ENCODE measurements around the gene GPX7.
"Not testable (repeated sequence)": the region's sequence is repeated elsewhere in the genome, so short reads cannot be mapped to it uniquely, and the experiment has no call there.

GPX7 gene

GRCh38 chr1:52567943-52568342 is 34.2 kb upstream of the GPX7 start:
- H3K27ac ChIP-seq (ENCODE audit: low read depth, low read length): no peak overlapping the region
- H3K4me3 ChIP-seq (ENCODE audit: low read depth in 1 of 2, low read length in 2 of 2): no peak overlapping the region
- no peak overlapping the region for H3K9ac ChIP-seq (ENCODE audit: low read depth in 1 of 2, low read length in 2 of 2)
- no peaks in the 10 kb centered on the region for H3K27me3 ChIP-seq (ENCODE audit: control insufficient read depth in 1 of 2, insufficient read depth in 2 of 2, low read length in 2 of 2)
- H3K9me3 ChIP-seq (ENCODE audit: control insufficient read depth in 1 of 2, low read length in 2 of 2): no peaks in the 10 kb centered on the region
- no peaks in the 10 kb centered on the region for H3K36me3 ChIP-seq (ENCODE audit: control insufficient read depth in 1 of 2, insufficient read depth in 2 of 2, low read length in 2 of 2)
- H3K4me1 ChIP-seq (ENCODE audit: control insufficient read depth in 1 of 2, insufficient read depth in 2 of 2, low read length in 2 of 2): no peaks in the 10 kb centered on the region

- H3K4me1 ChIP-seq (ENCODE audit: control insufficient read depth in 1 of 2, insufficient read depth in 2 of 2, low read length in 2 of 2): no peaks in the 10 kb centered on the region
- no peak overlapping the region for H3K27ac ChIP-seq (ENCODE audit: low read depth, low read length)
- no peaks in the 10 kb centered on the region for H3K27me3 ChIP-seq (ENCODE audit: control insufficient read depth in 1 of 2, insufficient read depth in 2 of 2, low read length in 2 of 2)
- H3K36me3 ChIP-seq (ENCODE audit: control insufficient read depth in 1 of 2, insufficient read depth in 2 of 2, low read length in 2 of 2): no peaks in the 10 kb centered on the region
- no peak overlapping the region for H3K4me3 ChIP-seq (ENCODE audit: low read depth in 1 of 2, low read length in 2 of 2)
- H3K9ac ChIP-seq (ENCODE audit: low read depth in 1 of 2, low read length in 2 of 2): no peak overlapping the region
- H3K9me3 ChIP-seq (ENCODE audit: control insufficient read depth in 1 of 2, low read length in 2 of 2): no peaks in the 10 kb centered on the region
Measured at GRCh38 chr1:52569449-52570210, 32.5 kb upstream of the GPX7 start.

GRCh38 chr1:52571783-52572182 is 30.4 kb upstream of the GPX7 start:
- Histone ChIP-seq H3K27ac (ENCODE audit: low read depth, low read length) (no peak overlapping the region), H3K36me3 (ENCODE audit: control insufficient read depth in 1 of 2, insufficient read depth in 2 of 2, low read length in 2 of 2) (no peaks in the 10 kb centered on the region), H3K4me3 (ENCODE audit: low read depth in 1 of 2, low read length in 2 of 2) (no peak overlapping the region), H3K27me3 (ENCODE audit: control insufficient read depth in 1 of 2, insufficient read depth in 2 of 2, low read length in 2 of 2) (no peaks in the 10 kb centered on the region), H3K9me3 (ENCODE audit: control insufficient read depth in 1 of 2, low read length in 2 of 2) (no peaks in the 10 kb centered on the region), H3K9ac (ENCODE audit: low read depth in 1 of 2, low read length in 2 of 2) (no peak overlapping the region), H3K4me1 (ENCODE audit: control insufficient read depth in 1 of 2, insufficient read depth in 2 of 2, low read length in 2 of 2) (no peaks in the 10 kb centered on the region)

GRCh38 chr1:52572387-52572786 is 29.8 kb upstream of the GPX7 start:
- Histone ChIP-seq H3K9me3 (ENCODE audit: control insufficient read depth in 1 of 2, low read length in 2 of 2) (no peaks in the 10 kb centered on the region), H3K27me3 (ENCODE audit: control insufficient read depth in 1 of 2, insufficient read depth in 2 of 2, low read length in 2 of 2) (no peaks in the 10 kb centered on the region), H3K27ac (ENCODE audit: low read depth, low read length) (no peak overlapping the region), H3K36me3 (ENCODE audit: control insufficient read depth in 1 of 2, insufficient read depth in 2 of 2, low read length in 2 of 2) (no peaks in the 10 kb centered on the region), H3K4me1 (ENCODE audit: control insufficient read depth in 1 of 2, insufficient read depth in 2 of 2, low read length in 2 of 2) (no peaks in the 10 kb centered on the region), H3K9ac (ENCODE audit: low read depth in 1 of 2, low read length in 2 of 2) (no peak overlapping the region), H3K4me3 (ENCODE audit: low read depth in 1 of 2, low read length in 2 of 2) (no peak overlapping the region)

- Histone ChIP-seq H3K27ac (ENCODE audit: low read depth, low read length) (no peak overlapping the region), H3K36me3 (ENCODE audit: control insufficient read depth in 1 of 2, insufficient read depth in 2 of 2, low read length in 2 of 2) (no peaks in the 10 kb centered on the region), H3K4me3 (ENCODE audit: low read depth in 1 of 2, low read length in 2 of 2) (no peak overlapping the region), H3K4me1 (ENCODE audit: control insufficient read depth in 1 of 2, insufficient read depth in 2 of 2, low read length in 2 of 2) (no peaks in the 10 kb centered on the region), H3K9me3 (ENCODE audit: control insufficient read depth in 1 of 2, low read length in 2 of 2) (no peaks in the 10 kb centered on the region), H3K27me3 (ENCODE audit: control insufficient read depth in 1 of 2, insufficient read depth in 2 of 2, low read length in 2 of 2) (no peaks in the 10 kb centered on the region), H3K9ac (ENCODE audit: low read depth in 1 of 2, low read length in 2 of 2) (no peak overlapping the region)
Measured at GRCh38 chr1:52574594-52574993, 27.6 kb upstream of the GPX7 start.

- Histone ChIP-seq H3K9ac (ENCODE audit: low read depth in 1 of 2, low read length in 2 of 2) (no peak overlapping the region), H3K27ac (ENCODE audit: low read depth, low read length) (no peak overlapping the region), H3K27me3 (ENCODE audit: control insufficient read depth in 1 of 2, insufficient read depth in 2 of 2, low read length in 2 of 2) (no peaks in the 10 kb centered on the region), H3K36me3 (ENCODE audit: control insufficient read depth in 1 of 2, insufficient read depth in 2 of 2, low read length in 2 of 2) (no peaks in the 10 kb centered on the region), H3K4me3 (ENCODE audit: low read depth in 1 of 2, low read length in 2 of 2) (no peak overlapping the region), H3K4me1 (ENCODE audit: control insufficient read depth in 1 of 2, insufficient read depth in 2 of 2, low read length in 2 of 2) (no peaks in the 10 kb centered on the region), H3K9me3 (ENCODE audit: control insufficient read depth in 1 of 2, low read length in 2 of 2) (no peaks in the 10 kb centered on the region)
Measured at GRCh38 chr1:52576074-52576473, 26.1 kb upstream of the GPX7 start.

- not testable (repeated sequence) for H3K9ac ChIP-seq (ENCODE audit: low read depth in 1 of 2, low read length in 2 of 2); H3K36me3 ChIP-seq (ENCODE audit: control insufficient read depth in 1 of 2, insufficient read depth in 2 of 2, low read length in 2 of 2); H3K9me3 ChIP-seq (ENCODE audit: control insufficient read depth in 1 of 2, low read length in 2 of 2); H3K4me3 ChIP-seq (ENCODE audit: low read depth in 1 of 2, low read length in 2 of 2); H3K27me3 ChIP-seq (ENCODE audit: control insufficient read depth in 1 of 2, insufficient read depth in 2 of 2, low read length in 2 of 2); H3K4me1 ChIP-seq (ENCODE audit: control insufficient read depth in 1 of 2, insufficient read depth in 2 of 2, low read length in 2 of 2); H3K27ac ChIP-seq (ENCODE audit: low read depth, low read length)
Measured at GRCh38 chr1:52578066-52578465, 24.1 kb upstream of the GPX7 start.

GRCh38 chr1:52579415-52579814 is 22.8 kb upstream of the GPX7 start:
- H3K27ac ChIP-seq (ENCODE audit: low read depth, low read length): no peak overlapping the region
- H3K9me3 ChIP-seq (ENCODE audit: control insufficient read depth in 1 of 2, low read length in 2 of 2): no peaks in the 10 kb centered on the region

GRCh38 chr1:52580283-52580682 is 21.9 kb upstream of the GPX7 start:
- no peaks in the 10 kb centered on the region for H3K9me3 ChIP-seq (ENCODE audit: control insufficient read depth in 1 of 2, low read length in 2 of 2)

More at GRCh38 chr1:52579415-52579814, 22.8 kb upstream of the GPX7 start:
- Histone ChIP-seq H3K27me3 (ENCODE audit: control insufficient read depth in 1 of 2, insufficient read depth in 2 of 2, low read length in 2 of 2) (no peaks in the 10 kb centered on the region), H3K36me3 (ENCODE audit: control insufficient read depth in 1 of 2, insufficient read depth in 2 of 2, low read length in 2 of 2) (no peaks in the 10 kb centered on the region), H3K9ac (ENCODE audit: low read depth in 1 of 2, low read length in 2 of 2) (no peak overlapping the region), H3K4me3 (ENCODE audit: low read depth in 1 of 2, low read length in 2 of 2) (no peak overlapping the region), H3K4me1 (ENCODE audit: control insufficient read depth in 1 of 2, insufficient read depth in 2 of 2, low read length in 2 of 2) (no peaks in the 10 kb centered on the region)

GRCh38 chr1:52582116-52582696 is 20.0 kb upstream of the GPX7 start:
- H3K27ac ChIP-seq (ENCODE audit: low read depth, low read length): no peak overlapping the region
- H3K36me3 ChIP-seq (ENCODE audit: control insufficient read depth in 1 of 2, insufficient read depth in 2 of 2, low read length in 2 of 2): no peaks in the 10 kb centered on the region
- no peaks in the 10 kb centered on the region for H3K4me1 ChIP-seq (ENCODE audit: control insufficient read depth in 1 of 2, insufficient read depth in 2 of 2, low read length in 2 of 2)
- H3K9ac ChIP-seq (ENCODE audit: low read depth in 1 of 2, low read length in 2 of 2): no peak overlapping the region
- H3K9me3 ChIP-seq (ENCODE audit: control insufficient read depth in 1 of 2, low read length in 2 of 2): no peaks in the 10 kb centered on the region
- H3K27me3 ChIP-seq (ENCODE audit: control insufficient read depth in 1 of 2, insufficient read depth in 2 of 2, low read length in 2 of 2): no peaks in the 10 kb centered on the region
- H3K4me3 ChIP-seq (ENCODE audit: low read depth in 1 of 2, low read length in 2 of 2): no peak overlapping the region

More at GRCh38 chr1:52580283-52580682, 21.9 kb upstream of the GPX7 start:
- Histone ChIP-seq H3K27me3 (ENCODE audit: control insufficient read depth in 1 of 2, insufficient read depth in 2 of 2, low read length in 2 of 2) (no peaks in the 10 kb centered on the region), H3K36me3 (ENCODE audit: control insufficient read depth in 1 of 2, insufficient read depth in 2 of 2, low read length in 2 of 2) (no peaks in the 10 kb centered on the region), H3K27ac (ENCODE audit: low read depth, low read length) (no peak overlapping the region), H3K4me3 (ENCODE audit: low read depth in 1 of 2, low read length in 2 of 2) (no peak overlapping the region), H3K4me1 (ENCODE audit: control insufficient read depth in 1 of 2, insufficient read depth in 2 of 2, low read length in 2 of 2) (no peaks in the 10 kb centered on the region), H3K9ac (ENCODE audit: low read depth in 1 of 2, low read length in 2 of 2) (no peak overlapping the region)

Data from duodenal mucosa (tissue), 2 donors.